Ishikawa (cell line): ENCODE data around the gene POLR2E.

Source experiments
- EP300 ChIP-seq: IDR thresholded peaks from 2 replicates; pipeline ENCODE4 v1.6.1; 2012; ENCODE audit warnings: borderline replicate concordance
- MAX ChIP-seq: IDR thresholded peaks from 2 replicates; pipeline ENCODE4 v1.6.1; 2012

DNA sequence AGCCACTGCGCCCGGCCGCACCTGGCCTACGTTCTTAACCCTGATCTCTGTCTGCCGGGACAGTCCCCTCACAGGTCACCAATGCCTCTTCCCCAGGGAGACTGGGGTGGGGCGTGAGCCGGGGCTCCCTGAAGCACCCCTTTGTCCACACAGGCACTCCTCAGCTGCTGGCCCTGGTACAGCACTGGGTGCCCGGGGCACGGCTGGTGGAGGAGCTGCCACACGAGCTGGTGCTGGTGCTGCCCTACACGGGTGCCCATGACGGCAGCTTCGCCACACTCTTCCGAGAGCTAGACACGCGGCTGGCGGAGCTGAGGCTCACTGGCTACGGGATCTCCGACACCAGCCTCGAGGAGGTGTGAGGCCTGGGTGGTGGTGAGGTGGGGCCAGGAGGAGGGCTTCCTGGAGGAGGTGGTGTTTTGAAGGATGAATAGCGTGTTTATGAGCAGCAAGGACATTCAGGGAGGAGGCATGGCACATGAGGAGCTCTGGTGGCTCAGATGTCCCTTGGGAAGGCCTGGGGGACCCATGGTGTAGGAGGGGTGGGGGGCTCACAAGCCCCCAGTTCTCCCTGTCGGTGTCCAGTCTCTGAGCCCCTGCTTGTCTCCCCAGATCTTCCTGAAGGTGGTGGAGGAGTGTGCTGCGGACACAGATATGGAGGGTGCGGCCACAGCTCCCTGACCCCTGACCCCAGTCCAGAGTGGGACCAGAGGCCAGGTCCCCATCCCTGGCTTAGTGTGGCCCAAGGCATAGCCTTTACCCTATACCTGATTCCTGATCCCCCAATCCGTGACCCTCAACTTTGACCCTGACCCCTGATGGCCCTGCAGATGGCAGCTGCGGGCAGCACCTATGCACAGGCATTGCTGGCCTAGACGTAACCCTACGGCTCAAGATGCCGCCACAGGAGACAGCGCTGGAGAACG is 41.7 kb downstream of the POLR2E start:
- no peak for TF ChIP-seq MAX
- no peak for TF ChIP-seq EP300
